ENCODE measurements around the gene PLBD1.

- TF ChIP-seq CTCF (IDR thresholded peaks at IDR 0.05; ENCODE audit: low read depth, low read length, missing input control): no peak
- no peak for TF ChIP-seq EGR1 (IDR thresholded peaks at IDR 0.05; ENCODE audit: low read depth in 2 of 2)
- TF ChIP-seq REST (IDR thresholded peaks at IDR 0.05): no peak
- TF ChIP-seq MAX (IDR thresholded peaks at IDR 0.05): no peak
- no peak for TF ChIP-seq GABPA (IDR thresholded peaks at IDR 0.05 in 1 of 2, conservative IDR thresholded peaks at IDR 0.05 in 1 of 2)
- TF ChIP-seq RAD21 (IDR thresholded peaks at IDR 0.05): no peak
- TF ChIP-seq JUND (IDR thresholded peaks at IDR 0.05): no peak
- no peak for TF ChIP-seq ZBTB33 (IDR thresholded peaks at IDR 0.05)
These were observed 20.9 kb upstream of the PLBD1 start for GRCh38 chr12:14588571-14588970.
